GM21723 (cell line): ENCODE results near the gene ZNF423.

Experiments used
- ATAC-seq: cut with Tn5 transposase; IDR thresholded peaks from one replicate; pipeline ENCODE4 v1.9.1; 2021; ENCODE audit warnings: mild to moderate bottlenecking, moderate library complexity; ENCODE audit not compliant: unreplicated experiment

Gene ZNF423

GRCh38 chr16:49849037-49849753, 6.7 kb downstream of the ZNF423 start:
- ATAC-seq, result no peak

GRCh38 chr16:49848530-49848929, 7.4 kb downstream of the ZNF423 start:
- no peak for ATAC-seq

GRCh38 chr16:49846800-49847199, 9.1 kb downstream of the ZNF423 start:
- no peak for ATAC-seq

GRCh38 chr16:49844359-49844758, 11.6 kb downstream of the ZNF423 start:
- no peak for ATAC-seq

- ATAC-seq, result no peak
These were observed 12.2 kb downstream of the ZNF423 start for GRCh38 chr16:49843758-49844157.

GRCh38 chr16:49842972-49843371, 12.9 kb downstream of the ZNF423 start:
- ATAC-seq, result no peak

- ATAC-seq, result no peak
These were observed 16.7 kb downstream of the ZNF423 start for GRCh38 chr16:49839017-49839825.

GRCh38 chr16:49838441-49839016, 17.4 kb downstream of the ZNF423 start:
- no peak for ATAC-seq

GRCh38 chr16:49837688-49838410, 18.1 kb downstream of the ZNF423 start:
- no peak for ATAC-seq

GRCh38 chr16:49836668-49837067, 19.2 kb downstream of the ZNF423 start:
- ATAC-seq, result no peak

GRCh38 chr16:49836218-49836617, 19.7 kb downstream of the ZNF423 start:
- ATAC-seq, result no peak

GRCh38 chr16:49835161-49835777, 20.6 kb downstream of the ZNF423 start:
- no peak for ATAC-seq

- ATAC-seq, result no peak
These were observed 21.3 kb downstream of the ZNF423 start for GRCh38 chr16:49834531-49835151.

- ATAC-seq, result no peak
These were observed 21.9 kb downstream of the ZNF423 start for GRCh38 chr16:49833796-49834530.

GRCh38 chr16:49833085-49833484, 22.8 kb downstream of the ZNF423 start:
- no peak for ATAC-seq

GRCh38 chr16:49832177-49832576, 23.7 kb downstream of the ZNF423 start:
- no peak for ATAC-seq

GRCh38 chr16:49830873-49831272, 25.0 kb downstream of the ZNF423 start:
- ATAC-seq, result no peak

GRCh38 chr16:49828533-49829267, 27.2 kb downstream of the ZNF423 start:
- no peak for ATAC-seq

GRCh38 chr16:49827805-49828438, 28.0 kb downstream of the ZNF423 start:
- ATAC-seq, result no peak
